ENCODE measurements around the gene PAPSS2.
"Not testable (repeated sequence)": the region's sequence is repeated elsewhere in the genome, so short reads cannot be mapped to it uniquely, and the experiment has no call there.

PAPSS2 gene

DNA sequence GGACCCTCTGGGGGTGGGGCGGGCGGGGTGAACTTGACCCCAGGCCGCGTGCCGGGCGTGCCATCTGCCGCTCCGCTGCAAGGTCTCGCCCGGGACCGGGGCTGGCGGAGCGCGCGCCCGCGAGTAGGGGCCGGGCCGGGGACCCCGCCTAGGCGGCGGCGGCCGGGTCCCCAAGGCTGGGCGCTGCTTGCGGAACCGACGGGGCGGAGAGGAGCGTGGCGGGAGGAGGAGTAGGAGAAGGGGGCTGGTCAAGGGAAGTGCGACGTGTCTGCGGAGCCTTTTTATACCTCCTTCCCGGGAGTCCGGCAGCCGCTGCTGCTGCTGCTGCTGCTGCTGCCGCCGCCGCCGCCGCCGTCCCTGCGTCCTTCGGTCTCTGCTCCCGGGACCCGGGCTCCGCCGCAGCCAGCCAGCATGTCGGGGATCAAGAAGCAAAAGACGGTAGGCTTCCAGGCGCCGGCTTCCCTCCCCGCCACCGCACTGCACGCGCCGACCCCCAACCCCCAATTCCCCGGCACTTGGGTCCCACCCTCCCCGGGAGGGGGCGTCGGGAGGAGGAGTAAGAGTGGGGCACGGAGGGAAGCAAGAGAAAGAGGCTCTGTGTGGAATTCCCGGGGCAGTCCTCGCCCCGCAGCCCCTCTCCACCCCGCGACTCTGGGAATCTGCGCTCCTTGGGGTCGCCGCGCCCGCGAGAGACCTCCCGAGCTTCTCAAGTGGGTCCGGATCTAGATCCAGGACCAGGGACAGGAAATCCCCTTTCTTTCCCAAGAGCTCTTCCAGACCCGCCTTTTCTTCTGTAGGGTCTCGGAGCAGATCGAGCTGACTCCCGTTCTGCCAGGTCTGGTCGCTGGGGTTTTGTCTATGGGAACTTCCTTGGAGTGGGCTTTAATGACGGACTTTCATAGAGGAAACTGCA, at the start of gene PAPSS2:
PAPSS2 (plus strand) TSS at position 308 of the 913 bp plus-strand sequence; CDS start at position 412, 104 bp downstream.
- peak; percentile 79 for DNase-seq (ENCODE audit: low spot score)

GRCh38 chr10:87611341-87611740, 48.3 kb upstream of the PAPSS2 start:
- DNase-seq (ENCODE audit: low spot score): not testable (repeated sequence)

GRCh38 chr10:87612115-87612514, 47.6 kb upstream of the PAPSS2 start:
- DNase-seq (ENCODE audit: low spot score): no peak

DNA sequence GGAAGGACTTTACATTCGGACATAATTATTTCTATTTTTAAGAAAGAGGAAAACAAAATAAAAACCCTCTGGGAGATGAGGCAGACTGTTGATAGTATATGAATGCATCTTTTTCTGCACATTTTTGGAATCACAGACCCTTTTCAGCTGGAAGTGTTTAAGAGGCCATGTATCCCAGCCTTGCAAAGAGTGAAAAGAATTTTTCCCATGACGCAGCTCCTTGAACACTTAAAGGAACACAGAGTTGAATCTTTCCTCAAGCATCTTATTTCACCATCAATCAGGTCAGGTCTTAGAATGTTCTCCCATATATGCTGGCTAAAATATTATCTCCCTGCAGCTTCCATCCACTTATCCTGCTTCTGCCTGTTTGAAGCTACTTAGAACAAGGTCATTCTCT, 45.9 kb upstream of the PAPSS2 start:
- DNase-seq (ENCODE audit: low spot score): peak; percentile 4

DNA sequence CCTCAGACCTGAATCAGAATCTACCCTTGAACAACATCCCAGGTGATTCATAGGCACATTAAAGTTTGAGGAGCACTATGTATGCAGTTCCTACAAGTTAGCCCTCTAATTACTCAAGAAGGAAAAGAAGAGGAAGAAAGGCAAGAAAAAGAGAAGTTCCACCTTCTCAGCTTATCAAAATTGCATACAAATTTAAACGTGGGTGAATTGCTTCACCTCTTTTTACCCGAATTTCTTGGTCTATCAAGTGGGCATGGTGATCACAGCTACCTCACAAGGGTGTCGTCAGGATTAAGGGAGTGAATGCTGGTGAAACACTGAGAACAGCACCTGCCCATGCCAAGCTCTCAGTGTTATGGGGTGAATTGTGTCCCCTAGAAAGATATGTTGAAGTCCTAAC, 43.8 kb upstream of the PAPSS2 start:
- no peak for DNase-seq (ENCODE audit: low spot score)

- no peak for DNase-seq (ENCODE audit: low spot score)
These were observed 42.2 kb upstream of the PAPSS2 start for GRCh38 chr10:87617503-87617902.

- peak; percentile 46 for DNase-seq (ENCODE audit: low spot score)
These were observed 40.9 kb upstream of the PAPSS2 start for GRCh38 chr10:87618566-87619423.

DNA sequence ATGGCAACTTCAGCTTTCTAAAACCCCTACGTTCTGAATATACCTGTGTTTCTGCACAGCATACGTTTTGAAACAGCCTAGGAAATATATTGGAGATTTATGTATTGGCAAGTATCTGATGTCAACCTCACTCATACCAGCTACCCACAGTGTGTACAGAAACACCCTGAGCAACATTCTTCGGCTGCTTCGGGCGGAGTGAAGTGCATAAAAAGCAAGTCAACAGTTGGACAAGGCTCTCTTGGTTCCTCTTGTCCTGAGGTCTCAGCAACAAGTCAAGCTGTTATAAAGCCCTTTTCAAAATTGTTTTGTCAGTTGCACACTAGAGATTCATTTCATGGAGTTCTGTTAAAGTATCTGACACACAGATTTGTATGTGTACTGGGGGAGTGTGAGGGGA, 40.0 kb upstream of the PAPSS2 start:
- peak; percentile 4 for DNase-seq (ENCODE audit: low spot score)

DNA sequence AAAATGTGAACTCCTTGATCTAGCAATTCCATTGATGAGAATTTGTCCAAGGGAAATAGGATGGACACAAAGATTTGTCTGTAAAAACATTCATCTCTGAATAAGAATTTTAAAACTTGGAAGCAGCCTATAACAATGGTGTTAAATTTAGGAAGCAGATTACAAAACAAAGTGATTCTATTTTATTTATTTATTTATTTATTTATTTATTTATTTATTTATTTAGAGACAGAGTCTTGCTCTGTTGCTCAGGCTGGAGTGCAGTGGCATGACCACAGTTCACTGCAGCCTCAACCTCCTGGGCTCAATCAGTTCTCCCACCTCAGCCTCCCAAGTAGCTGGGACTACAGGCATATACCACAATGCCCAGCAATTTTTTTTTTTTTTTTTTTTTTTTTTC, 38.2 kb upstream of the PAPSS2 start:
- not testable (repeated sequence) for DNase-seq (ENCODE audit: low spot score)

GRCh38 chr10:87622314-87623004, 37.2 kb upstream of the PAPSS2 start:
- DNase-seq (ENCODE audit: low spot score): no peak

GRCh38 chr10:87623191-87623590, 36.5 kb upstream of the PAPSS2 start:
- no peak for DNase-seq (ENCODE audit: low spot score)

DNA sequence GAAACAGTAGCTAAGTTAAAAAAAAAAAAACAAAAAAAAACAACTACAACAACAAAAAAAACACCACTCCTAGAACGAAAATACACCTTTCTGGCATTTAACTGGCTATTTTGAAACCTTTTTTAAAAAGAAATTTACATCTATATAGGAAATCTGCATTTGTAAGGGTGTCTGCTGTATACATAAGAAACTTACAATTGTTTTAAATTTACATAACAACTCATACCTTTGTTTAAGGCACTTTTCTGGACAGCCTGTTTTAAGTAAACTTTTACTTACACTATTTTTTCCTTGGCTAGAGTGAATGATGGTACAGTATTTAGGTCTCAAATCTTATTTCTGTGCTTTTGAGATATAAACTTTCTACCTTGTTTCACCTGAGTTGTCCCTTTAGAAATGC, 34.0 kb upstream of the PAPSS2 start:
- DNase-seq (ENCODE audit: low spot score): no peak

DNA sequence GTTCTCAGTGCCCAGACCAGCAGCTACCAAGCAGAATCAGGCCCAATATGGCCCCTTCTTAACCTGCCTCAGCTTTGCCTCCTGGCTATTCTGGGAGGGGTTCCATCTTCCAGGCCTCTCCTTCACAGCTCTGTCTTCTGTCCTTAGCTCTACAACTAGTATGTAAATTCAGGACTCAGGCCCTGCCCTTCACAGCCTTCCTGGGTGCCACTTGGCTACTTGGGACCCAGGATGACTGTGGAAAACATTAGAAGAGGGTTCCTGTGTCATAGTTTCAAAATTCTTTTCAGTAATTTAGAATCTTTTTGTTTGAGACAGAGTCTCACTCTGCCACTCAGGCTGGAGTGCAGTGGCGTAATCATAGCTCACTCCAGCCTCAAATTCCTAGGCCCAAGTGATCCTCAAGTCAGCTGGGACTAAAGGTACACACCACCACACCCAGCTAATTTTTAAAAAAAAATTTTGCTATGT, 33.2 kb upstream of the PAPSS2 start:
- no peak for DNase-seq (ENCODE audit: low spot score)

GRCh38 chr10:87630171-87630570, 29.5 kb upstream of the PAPSS2 start:
- DNase-seq (ENCODE audit: low spot score): no peak

DNA sequence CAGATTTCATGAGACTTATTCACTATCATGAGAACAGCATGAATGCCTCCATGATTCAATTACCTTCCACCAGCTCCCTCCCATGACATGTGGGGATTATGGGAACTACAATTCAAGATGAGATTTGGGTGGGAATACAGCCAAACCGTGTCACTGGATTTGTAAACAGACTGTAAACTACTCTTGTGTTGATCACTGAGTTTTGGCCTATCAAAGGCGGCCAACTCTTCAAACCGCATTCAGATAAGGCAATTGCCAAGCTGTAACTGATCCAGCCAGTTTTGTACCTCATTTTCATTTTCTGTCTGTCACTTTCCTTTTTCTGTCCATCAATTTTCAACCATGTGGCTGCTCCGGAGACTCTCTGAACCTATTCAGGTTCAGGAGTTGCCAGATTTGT, 27.2 kb upstream of the PAPSS2 start:
- no peak for DNase-seq (ENCODE audit: low spot score)

DNA sequence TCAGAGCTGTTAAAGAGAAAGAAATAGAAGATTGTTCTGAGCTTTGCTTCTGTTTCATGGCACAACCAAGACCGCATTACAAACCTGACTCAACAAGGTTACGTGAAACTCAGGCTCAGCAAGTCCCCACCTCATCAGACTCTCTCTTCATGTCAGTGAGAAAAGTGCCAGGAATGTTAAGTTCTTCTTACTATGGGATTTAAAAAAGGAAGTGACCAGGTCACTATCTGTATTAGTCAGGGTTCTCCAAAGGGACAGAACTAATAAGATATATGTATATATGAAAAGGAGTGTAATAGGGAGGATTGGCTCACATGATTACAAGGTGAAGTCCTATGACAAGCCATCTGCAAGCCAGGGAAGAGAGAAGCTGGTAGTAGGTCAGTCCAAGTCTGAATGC, 25.4 kb upstream of the PAPSS2 start:
- no peak for DNase-seq (ENCODE audit: low spot score)

DNA sequence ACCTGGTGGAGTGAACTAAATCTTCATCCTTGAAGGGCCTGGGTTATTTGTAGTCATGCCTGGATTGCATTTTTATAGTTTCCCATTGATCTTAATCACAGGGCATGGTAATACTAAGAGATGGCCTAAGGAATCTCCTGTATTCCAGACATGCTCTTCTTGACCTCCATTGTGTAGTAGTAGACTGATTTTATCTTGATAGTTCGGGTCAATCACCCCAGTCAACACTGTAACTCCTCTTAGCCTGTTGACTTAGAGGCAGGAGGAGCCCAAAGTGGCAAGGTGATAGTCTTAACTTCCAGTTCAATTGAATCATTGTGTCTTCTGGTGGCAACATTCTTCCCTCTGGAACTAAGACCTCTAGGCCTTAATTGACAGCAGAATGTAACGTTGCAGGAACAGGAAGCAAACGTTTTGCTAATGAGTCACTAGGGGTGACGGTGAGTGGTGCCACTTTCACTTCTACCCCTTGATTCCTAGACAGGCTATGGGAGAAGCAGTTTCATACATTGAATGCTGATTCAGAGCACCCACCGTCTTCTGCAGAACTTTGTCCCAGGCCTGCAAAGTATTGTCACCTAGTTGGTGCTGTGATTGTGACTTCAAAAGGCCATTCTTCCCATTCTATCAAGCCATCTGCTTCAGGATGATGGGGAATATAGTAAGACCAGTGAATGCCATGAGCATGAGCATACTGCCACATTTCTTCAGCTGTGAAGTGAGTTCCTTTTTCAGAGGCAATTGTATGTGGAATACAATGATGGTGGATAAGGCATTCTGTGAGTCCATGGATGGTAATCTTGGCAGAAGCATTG, 24.0 kb upstream of the PAPSS2 start:
- no peak for DNase-seq (ENCODE audit: low spot score)

DNA sequence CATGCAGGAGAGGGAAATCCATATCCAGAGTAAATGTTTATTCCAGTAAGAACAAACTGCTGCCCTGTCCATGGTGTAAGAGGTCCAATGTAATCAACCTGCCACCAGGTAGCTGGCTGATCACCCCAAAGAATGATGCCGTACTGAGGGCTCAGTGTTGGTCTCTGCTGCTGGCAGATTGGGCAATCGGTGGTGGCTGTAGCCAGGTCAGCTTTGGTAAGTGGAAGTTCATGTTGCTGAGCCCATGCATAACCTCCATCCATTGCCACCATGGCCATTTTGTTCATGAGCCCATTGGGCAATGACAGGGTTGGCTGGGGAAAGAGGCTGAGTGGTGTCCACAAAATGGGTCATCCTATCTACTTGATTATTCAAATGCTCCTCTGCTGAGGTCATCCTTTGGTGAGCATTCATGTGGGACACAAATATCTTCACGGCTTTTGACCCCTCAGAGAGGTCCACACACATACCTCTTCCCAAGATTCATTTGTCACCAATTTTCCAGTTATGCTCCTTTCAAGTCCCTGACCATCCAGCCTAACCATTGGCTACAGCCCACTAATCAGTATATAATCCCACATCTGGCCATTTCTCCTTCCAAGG, 23.3 kb upstream of the PAPSS2 start:
- no peak for DNase-seq (ENCODE audit: low spot score)

DNA sequence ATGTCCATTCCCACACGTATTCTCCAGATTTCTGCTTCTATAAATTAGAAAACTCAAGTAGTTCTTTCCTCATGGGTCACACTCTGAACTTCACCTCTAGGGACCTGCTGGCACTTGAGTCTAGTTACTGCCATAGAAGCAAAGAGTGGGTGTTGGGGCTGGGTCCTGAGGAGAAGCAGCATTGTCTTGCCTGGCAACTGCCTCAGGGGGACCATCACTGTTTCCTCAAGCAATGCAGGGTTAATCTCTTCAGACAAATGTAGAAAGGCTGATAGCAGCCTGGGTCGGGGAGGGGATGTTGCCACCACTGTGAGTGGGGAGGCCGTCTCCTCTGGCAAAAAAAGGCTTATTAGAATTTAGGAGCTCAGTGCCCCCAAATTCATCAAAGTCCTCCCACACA, 20.2 kb upstream of the PAPSS2 start:
- no peak for DNase-seq (ENCODE audit: low spot score)

- no peak for DNase-seq (ENCODE audit: low spot score)
These were observed 19.6 kb upstream of the PAPSS2 start for GRCh38 chr10:87640043-87640442.

DNA sequence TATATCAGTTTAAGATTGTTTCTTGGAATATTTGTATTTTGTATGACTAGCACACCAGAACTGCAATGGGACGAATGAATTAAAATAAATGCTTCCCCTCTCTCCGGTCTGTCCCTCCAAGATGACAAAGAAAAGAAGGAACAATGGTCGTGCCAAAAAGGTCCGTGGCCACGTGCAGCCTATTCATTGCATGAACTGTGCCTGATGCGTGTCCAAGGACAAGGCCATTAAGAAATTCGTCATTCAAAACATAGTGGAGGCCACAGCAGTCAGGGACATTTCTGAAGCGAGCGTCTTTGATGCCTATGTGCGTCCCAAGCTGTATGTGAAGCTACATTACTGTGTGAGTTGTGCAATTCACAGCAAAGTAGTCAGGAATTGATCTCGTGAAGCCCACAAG, 17.2 kb upstream of the PAPSS2 start:
- no peak for DNase-seq (ENCODE audit: low spot score)
